GM18907 (cell line): ENCODE results near the gene CFAP300.

Source experiments
- ATAC-seq: cut with Tn5 transposase; IDR thresholded peaks from one replicate; pipeline ENCODE4 v1.9.1; 2021; ENCODE audit warnings: mild to moderate bottlenecking, moderate library complexity; ENCODE audit not compliant: unreplicated experiment

CFAP300 gene

DNA sequence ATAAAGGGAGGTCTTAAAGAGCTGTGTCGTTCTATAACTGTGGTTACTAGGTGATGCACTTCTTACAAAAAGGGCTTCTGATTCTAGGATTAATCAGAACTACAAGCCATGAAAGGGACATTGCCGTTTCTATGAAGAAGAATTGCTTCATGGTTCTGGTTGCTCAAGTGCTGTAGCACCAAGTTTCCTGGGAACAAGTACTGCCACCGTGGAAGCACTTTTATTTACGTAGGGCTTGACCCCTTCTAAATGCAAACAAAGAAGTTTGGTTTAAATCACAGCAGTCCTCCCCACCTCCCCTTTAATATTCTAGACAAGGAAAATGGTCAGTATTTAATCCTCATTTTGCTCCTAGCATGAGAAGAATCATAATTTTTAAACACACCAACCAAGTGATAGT lies 72.8 kb downstream of the CFAP300 start:
- ATAC-seq = no peak

DNA sequence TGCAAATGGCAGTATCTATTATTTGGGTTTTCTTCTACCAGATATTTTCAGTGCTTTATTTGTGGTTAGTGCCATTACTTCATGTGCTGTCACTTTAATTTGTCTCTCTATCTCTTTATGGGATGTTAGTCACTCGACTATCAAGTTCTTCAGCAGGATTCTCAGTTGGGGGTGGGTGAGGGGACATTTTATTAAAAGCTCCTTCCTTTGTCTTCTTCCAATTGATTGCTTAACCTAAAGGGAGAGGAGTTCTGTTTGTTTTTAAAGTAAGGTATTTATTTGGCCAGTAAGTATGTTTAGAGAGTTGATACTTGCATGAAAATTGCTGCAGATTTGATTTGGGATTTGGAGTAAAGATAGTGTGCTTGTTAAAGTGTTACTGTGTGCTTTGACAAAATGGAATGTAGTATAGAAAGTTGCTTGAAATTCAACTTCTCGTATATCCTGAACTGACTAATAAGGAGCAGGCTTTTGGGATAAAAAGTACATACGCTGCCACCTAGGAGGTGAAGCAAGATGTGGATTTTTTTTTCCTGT lies 73.3 kb downstream of the CFAP300 start:
- ATAC-seq = no peak

DNA sequence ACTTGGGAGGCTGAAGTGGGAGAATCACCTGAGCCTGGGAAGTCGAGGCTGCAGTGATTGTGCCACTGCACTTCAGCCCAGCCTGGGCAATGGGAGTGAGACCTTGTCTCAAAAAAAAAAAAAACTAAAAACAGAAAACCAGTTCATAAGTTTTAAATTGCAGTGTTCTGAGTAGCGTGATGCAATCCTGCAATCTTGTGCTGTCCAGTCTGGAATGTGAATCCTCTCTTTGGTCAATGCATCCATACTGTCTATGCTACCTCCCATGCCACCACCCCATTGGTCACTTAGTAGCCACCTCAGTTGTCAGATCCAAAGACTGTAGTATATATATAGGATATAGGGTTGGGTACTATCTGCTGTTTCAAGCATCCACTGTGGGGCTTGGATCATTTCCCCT lies 74.1 kb downstream of the CFAP300 start:
- no peak for ATAC-seq
